Duodenal mucosa (tissue), 2 donors: ENCODE measurements around the gene NMRAL1.

ENCODE experiments used
- H3K27ac ChIP-seq: one replicate; pipeline ENCODE4 v1.7.0; 2013; ENCODE audit warnings: low read depth, low read length
- H3K27me3 ChIP-seq, 2 donors: one replicate each; pipeline ENCODE4 v1.7.0; 2013; ENCODE audit warnings: low read length in 2 of 2, control low read depth in 1 of 2; ENCODE audit not compliant: insufficient read depth in 2 of 2, control insufficient read depth in 1 of 2
- H3K36me3 ChIP-seq, 2 donors: one replicate each; pipeline ENCODE4 v1.7.0; 2013; ENCODE audit warnings: low read length in 2 of 2, control low read depth in 1 of 2; ENCODE audit not compliant: insufficient read depth in 2 of 2, control insufficient read depth in 1 of 2
- H3K4me1 ChIP-seq, 2 donors: one replicate each; pipeline ENCODE4 v1.7.0; 2013; ENCODE audit warnings: low read length in 2 of 2, control low read depth in 1 of 2; ENCODE audit not compliant: insufficient read depth in 2 of 2, control insufficient read depth in 1 of 2
- H3K4me3 ChIP-seq, 2 donors: one replicate each; pipeline ENCODE4 v1.7.0; 2013; ENCODE audit warnings: low read length in 2 of 2, low read depth in 1 of 2
- H3K9ac ChIP-seq, 2 donors: one replicate each; pipeline ENCODE4 v1.7.0; 2013; ENCODE audit warnings: low read length in 2 of 2, low read depth in 1 of 2
- H3K9me3 ChIP-seq, 2 donors: one replicate each; pipeline ENCODE4 v1.7.0; 2013; ENCODE audit warnings: low read length in 2 of 2, control low read depth in 1 of 2; ENCODE audit not compliant: control insufficient read depth in 1 of 2

Gene NMRAL1

DNA sequence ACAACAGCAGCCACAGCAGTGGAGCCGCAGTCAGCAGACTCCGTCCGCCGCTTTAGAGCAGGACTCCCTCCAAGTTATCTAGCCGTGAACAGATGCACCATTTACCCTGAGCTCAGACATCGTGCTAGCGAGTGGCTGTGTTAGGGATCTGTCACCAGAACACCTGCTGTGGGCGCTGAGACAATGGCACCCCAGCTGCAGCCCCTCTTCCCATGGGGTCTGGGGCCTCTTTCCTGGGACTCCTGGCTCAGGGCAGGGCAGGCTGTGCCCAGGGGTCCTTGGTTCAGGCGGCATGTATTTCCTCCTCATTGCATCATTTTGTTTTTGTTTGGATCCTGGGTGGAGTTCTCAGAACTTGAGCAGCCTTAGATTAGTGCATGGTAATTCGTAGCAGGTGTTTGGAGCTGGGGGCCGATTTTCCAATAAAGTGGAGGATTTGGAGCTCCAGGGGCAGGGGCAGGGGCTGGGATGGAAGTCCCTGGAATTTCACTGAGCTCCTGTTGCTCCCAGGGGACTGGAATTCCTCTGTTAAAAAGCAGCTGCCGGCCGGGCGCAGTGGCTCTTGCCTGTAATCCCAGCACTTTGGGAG is 23.4 kb downstream of the NMRAL1 start:
- H3K9ac ChIP-seq: no peak overlapping the region
- H3K4me1 ChIP-seq: no peaks in the 10 kb centered on the region
- H3K27ac ChIP-seq: no peak overlapping the region
- no peaks in the 10 kb centered on the region for H3K9me3 ChIP-seq
- H3K36me3 ChIP-seq: peaks cover 48 to 94% of the 10 kb centered on the region in 2 donors
- no peak overlapping the region for H3K4me3 ChIP-seq
- H3K27me3 ChIP-seq: no peaks in the 10 kb centered on the region

DNA sequence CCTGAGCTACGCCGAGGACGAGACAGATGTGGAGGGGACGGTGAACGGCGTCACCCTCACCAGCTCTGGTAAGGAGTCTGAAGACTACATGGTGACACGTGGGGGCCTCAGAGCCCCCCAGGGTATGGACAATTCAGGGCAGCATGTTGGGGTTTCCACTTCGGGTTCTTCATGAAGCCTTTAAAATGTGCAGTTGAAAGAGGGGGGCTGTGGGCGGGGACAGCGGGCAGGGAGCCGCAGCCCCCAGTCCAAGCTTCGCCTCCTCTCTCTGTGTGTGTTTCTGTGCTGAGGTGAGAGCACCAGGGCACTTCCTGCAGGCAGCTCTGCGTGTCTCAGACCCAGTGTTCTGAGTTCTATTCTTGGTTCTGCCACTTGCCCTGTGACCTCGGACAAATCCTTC is 24.0 kb downstream of the NMRAL1 start:
- H3K27ac ChIP-seq: no peak overlapping the region
- H3K36me3 ChIP-seq: peaks cover 43 to 93% of the 10 kb centered on the region in 2 donors
- no peaks in the 10 kb centered on the region for H3K9me3 ChIP-seq
- no peaks in the 10 kb centered on the region for H3K27me3 ChIP-seq
- H3K4me1 ChIP-seq: no peaks in the 10 kb centered on the region
- H3K9ac ChIP-seq: no peak overlapping the region
- H3K4me3 ChIP-seq: no peak overlapping the region

DNA sequence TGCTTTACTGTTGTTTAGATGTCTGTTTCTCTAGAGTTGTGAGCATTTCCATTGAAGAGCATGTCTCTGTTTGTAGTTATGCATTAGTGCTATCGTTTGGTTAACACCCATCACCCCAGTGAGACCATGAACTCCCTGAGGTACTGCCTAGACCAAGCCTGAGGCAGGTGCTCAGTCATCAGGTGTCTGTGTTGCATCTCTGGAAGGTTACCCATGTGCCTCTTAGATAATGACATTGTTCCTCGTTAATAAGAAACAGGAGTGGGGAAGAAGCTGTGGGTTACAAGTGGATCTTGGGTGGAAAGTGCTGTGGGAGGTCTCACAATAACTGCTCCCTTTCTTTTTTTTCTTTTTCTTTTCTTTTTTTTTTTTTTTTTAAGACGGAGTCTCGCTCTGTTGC is 30.4 kb downstream of the NMRAL1 start:
- H3K36me3 ChIP-seq: peaks cover 50 to 92% of the 10 kb centered on the region in 2 donors

DNA sequence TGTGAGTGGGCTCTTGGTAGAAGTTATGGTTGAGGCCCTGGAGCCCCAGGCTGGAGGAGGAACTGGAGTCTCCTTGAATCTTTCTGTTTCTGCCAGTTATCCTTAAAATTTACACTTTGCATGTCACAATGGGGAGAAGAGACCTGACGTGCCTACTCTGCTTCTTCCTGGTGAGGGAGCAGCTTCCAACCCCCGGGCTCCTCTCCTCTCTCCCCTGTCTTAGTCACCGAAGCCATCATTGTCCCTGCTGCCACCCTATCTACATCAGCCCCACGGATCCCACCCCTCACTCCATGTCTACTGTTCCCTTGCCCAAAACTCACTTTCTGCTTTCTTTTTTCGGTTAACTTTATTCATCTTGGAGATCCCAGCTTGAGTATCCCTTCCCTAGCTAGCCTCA is 31.2 kb downstream of the NMRAL1 start:
- no peaks in the 10 kb centered on the region for H3K27me3 ChIP-seq
- H3K9ac ChIP-seq: no peak overlapping the region
- no peaks in the 10 kb centered on the region for H3K9me3 ChIP-seq
- H3K36me3 ChIP-seq: peaks cover 46 to 90% of the 10 kb centered on the region in 2 donors
- H3K27ac ChIP-seq: no peak overlapping the region
- no peaks in the 10 kb centered on the region for H3K4me1 ChIP-seq
- no peak overlapping the region for H3K4me3 ChIP-seq

More for the DNA sequence above, 30.4 kb downstream of the NMRAL1 start:
- Histone ChIP-seq H3K9ac (no peak overlapping the region), H3K27me3 (no peaks in the 10 kb centered on the region), H3K4me1 (no peaks in the 10 kb centered on the region), H3K27ac (no peak overlapping the region), H3K9me3 (no peaks in the 10 kb centered on the region), H3K4me3 (no peak overlapping the region)

DNA sequence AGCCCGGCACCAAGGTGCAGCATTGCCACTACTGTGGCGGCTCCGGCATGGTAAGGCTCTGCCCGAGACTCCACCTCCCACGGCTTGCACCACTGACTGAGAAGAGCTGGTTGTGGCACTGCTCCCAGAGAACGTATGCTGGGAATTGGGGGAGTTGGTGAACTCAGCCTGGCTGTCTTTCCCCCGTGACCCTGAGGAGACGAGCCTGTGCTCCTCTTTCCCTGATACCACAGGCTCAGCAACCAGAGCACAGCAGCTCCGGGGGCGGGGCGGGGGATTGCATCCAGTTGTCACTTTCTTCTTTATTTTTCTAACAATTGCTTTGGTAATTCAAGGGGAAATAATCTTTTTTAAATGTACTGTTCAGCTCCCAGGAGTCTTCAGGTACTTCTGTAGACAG is 32.1 kb downstream of the NMRAL1 start:
- Histone ChIP-seq H3K4me3 (no peak overlapping the region), H3K4me1 (no peaks in the 10 kb centered on the region), H3K27ac (no peak overlapping the region), H3K9me3 (no peaks in the 10 kb centered on the region), H3K36me3 (peaks cover 49 to 90% of the 10 kb centered on the region in 2 donors), H3K9ac (no peak overlapping the region), H3K27me3 (no peaks in the 10 kb centered on the region)

DNA sequence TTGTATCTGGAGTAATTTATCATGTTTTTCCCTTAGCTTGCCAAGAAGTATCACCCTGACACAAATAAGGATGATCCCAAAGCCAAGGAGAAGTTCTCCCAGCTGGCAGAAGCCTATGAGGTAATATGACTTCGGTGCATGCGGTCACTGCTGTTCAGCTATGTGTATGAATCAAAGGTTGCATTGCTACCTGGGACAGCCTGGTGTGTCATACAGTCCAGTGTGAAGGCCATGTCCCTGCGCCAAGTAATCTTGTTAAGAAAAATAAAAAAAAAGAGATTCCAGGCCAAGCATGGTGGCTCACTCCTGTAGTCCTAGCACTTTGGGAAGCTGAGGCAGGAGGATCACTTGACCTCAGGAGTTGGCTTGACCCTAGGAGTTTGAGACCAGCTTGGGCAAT is 37.1 kb downstream of the NMRAL1 start:
- H3K9ac ChIP-seq: no peak overlapping the region
- H3K4me3 ChIP-seq: no peak overlapping the region
- H3K36me3 ChIP-seq: peaks cover 34 to 70% of the 10 kb centered on the region in 2 donors
- no peaks in the 10 kb centered on the region for H3K9me3 ChIP-seq
- H3K27ac ChIP-seq: no peak overlapping the region
- H3K4me1 ChIP-seq: no peaks in the 10 kb centered on the region
- H3K27me3 ChIP-seq: no peaks in the 10 kb centered on the region

DNA sequence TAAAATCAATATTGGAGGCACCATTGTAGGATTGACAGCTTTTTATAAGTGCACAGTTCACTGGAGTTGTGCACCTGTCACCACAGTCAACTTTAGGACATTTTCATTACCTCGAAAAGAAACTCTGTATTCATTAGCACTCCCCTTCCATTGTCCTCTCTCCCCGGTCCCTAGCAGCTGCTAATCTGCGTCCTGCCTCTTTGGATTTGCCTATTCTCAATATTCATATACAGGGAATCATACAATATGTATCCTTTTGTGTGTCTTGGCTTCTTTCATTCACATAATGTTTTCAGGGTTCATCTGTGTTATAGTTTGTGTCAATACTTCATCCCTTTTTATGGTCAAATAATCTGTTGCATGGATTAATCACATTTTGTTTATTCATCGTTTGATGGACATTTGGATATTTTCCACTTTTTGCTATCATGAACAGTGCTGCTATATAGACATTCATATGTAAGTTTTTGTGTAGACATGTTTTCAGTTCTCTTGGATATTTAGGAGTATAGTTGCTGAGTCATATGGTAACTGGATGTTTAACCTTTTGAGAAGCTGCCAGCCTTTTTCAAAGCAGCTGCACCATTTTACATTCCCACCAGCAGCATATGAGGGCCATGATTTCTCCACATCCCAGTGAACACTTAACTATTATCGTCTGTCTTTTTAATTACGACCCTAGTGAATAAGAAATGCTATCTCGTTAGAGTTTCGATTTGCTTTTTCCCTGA is 38.9 kb downstream of the NMRAL1 start:
- Histone ChIP-seq H3K27me3 (no peaks in the 10 kb centered on the region), H3K9ac (no peak overlapping the region), H3K4me3 (no peak overlapping the region), H3K36me3 (peaks cover 16 to 54% of the 10 kb centered on the region in 2 donors), H3K9me3 (no peaks in the 10 kb centered on the region), H3K4me1 (no peaks in the 10 kb centered on the region), H3K27ac (no peak overlapping the region)

DNA sequence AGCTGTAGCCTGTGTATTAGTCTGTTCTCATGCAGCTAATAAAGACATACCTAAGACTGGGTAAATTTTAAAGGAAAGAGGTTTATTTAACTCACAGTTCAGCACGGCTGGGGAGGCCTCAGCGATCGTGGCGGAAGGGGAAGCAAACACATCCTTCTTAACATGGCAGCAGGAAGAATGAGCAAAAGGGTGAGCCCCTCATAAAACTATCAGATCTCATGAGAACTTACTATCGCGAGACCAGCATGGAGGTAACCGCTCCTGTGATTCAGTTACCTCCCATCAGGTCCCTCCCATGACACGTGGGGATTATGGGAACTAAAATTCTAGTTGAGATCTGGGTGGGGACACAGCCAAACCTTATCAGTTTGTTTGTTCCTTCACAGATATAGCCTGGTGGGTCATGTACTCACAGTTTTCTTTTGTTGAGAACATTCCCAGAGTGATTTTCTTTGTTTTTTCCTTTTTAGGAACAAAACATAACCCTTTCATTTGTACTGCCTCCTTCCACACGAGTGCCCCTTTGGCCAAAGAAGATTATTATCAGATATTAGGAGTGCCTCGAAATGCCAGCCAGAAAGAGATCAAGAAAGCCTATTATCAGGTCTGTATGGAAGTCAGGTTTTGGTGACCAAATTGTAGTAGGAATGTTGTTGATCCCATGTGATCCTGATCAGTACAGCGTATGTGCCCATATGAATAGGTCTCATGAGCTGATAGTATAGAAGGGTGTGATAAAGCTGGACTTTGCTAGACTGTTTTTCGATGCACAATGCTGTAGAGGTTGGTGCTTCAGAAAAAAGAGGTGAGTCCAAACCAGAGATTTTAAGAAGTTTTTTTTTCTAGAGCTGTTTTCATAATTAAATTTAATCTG is 40.3 kb downstream of the NMRAL1 start:
- Histone ChIP-seq H3K4me3 (no peak overlapping the region), H3K27ac (no peak overlapping the region), H3K27me3 (no peaks in the 10 kb centered on the region), H3K9me3 (no peaks in the 10 kb centered on the region), H3K9ac (no peak overlapping the region), H3K4me1 (no peaks in the 10 kb centered on the region), H3K36me3 (peaks cover 16 to 42% of the 10 kb centered on the region in 2 donors)

DNA sequence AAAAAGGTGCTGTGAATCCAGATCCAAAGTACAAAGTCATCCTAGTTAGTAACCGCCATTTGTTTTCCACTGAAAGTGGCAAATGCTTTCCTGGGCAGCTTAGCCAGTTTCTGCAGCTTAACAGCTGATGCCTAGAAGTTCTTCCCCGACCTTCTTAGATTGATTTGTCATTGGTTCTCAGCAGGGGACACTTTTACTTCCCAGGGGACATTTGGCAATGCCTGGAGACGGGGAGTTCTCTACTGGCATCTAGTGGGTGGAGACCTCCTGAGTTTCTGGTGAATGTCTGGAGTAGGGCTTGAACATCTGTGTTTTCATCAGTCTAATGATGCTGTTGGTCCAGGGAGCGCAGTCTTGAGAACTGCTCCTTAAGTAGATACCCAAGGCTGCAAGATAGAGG is 41.2 kb downstream of the NMRAL1 start:
- H3K36me3 ChIP-seq: peaks cover 19 to 40% of the 10 kb centered on the region in 2 donors
- H3K4me3 ChIP-seq: no peak overlapping the region
- H3K9ac ChIP-seq: no peak overlapping the region
- no peaks in the 10 kb centered on the region for H3K4me1 ChIP-seq
- H3K9me3 ChIP-seq: no peaks in the 10 kb centered on the region
- H3K27ac ChIP-seq: no peak overlapping the region
- H3K27me3 ChIP-seq: no peaks in the 10 kb centered on the region

DNA sequence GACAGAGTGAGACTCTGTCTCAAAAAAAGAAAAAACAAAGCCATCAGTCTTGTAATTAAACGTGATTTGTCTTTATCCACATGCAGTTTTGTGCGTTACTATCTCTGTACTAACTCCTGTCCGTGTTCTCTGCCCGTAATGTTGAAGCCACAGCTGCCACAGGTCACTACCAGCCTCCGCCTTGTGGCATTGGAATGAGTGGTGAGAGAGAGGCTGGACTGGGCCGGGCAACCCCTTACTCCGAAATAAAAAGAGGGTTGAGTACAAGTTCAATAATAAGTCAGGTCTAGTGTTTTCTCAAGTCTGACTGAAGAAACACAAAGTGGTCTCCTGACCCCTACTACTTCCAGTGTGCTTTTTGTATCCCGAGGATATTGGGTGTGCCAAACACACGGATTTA is 43.4 kb downstream of the NMRAL1 start:
- H3K36me3 ChIP-seq: peaks cover 12 to 26% of the 10 kb centered on the region in 2 donors
- no peak overlapping the region for H3K27ac ChIP-seq
- no peaks in the 10 kb centered on the region for H3K27me3 ChIP-seq
- H3K9me3 ChIP-seq: no peaks in the 10 kb centered on the region
- H3K4me3 ChIP-seq: no peak overlapping the region
- H3K9ac ChIP-seq: no peak overlapping the region
- H3K4me1 ChIP-seq: peaks cover 8 to 17% of the 10 kb centered on the region in 2 donors
